Femur (tissue), 1 donor: ENCODE measurements around the gene PNMA8B.

ENCODE experiments used
- DNase-seq: peaks from one replicate; pipeline ENCODE4 v3.0.0-alpha.2; 2017

PNMA8B gene

DNA sequence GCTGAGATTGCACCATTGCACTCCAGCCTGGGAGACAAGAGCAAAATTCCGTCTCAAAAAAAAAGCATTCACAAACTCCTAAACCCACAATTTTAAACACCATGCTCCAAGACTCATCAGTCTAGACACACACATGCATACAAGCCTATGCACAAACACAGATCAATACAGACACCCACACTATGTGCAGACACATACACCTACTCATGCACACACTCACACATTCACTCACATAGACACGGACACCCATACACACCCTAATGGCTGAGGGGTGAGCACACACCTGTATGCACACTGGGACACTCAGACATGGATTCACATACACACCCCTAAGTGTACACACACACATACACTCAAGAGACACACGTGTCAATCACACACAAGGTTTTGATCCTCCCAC, 9.3 kb downstream of the PNMA8B start:
- DNase-seq, result no peak

DNA sequence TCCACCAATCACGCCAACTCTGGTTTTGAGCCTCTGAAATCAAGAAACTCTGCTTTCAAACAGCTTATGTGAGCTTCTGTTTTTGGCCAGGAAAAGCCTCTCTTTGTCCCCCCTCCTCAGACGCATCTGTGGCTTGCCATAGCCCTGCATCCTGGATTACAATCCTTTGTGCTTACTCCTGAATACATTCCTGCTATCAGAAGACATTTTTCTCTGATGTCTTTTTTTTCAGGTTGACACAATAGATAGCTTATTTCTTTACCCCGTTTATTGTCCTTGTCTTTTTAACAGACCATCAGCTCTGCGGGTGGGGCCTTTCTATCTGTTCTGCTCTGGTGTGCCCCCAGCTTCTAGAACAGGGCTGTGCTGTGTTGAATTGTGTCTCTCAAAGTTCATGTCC, 11.0 kb downstream of the PNMA8B start:
- DNase-seq, result no peak

DNA sequence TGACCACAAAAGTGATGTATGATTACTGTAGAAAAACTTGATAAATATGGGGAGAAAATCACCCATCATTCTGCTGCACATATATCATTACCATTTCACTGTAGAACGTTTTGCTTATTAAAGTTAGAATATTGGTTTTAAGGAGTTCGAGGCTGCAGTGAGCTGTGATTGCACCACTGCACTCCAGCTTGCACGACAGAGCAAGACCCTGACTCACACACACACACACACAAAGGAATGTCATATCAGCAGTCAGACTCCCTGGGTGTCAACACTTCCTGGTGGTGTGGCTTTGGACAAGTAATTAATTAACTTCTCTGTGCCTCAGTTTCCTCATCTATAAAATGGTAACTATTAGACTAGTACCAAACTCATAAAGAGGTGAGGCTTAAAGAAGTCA, 13.0 kb downstream of the PNMA8B start:
- no peak for DNase-seq

DNA sequence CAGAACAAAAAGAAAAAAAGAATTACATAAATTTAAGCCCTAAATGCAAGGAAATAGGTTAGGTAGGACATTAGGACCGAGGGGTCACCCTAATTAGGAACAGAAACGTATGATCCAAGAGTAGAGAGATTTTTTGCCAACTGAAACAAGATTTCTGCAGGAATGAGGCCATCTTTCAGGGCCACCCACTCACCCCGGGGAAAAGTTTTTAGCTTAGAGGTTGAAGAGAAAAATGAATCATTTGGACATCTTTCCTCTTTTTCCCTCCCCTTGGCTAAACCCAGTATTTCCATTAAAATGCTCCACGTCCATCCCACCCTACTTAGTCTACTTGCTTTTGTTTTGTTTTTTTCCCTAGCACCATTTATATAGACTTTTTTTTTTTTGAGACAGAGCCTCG, 13.7 kb downstream of the PNMA8B start:
- DNase-seq, result peak; percentile 80

DNA sequence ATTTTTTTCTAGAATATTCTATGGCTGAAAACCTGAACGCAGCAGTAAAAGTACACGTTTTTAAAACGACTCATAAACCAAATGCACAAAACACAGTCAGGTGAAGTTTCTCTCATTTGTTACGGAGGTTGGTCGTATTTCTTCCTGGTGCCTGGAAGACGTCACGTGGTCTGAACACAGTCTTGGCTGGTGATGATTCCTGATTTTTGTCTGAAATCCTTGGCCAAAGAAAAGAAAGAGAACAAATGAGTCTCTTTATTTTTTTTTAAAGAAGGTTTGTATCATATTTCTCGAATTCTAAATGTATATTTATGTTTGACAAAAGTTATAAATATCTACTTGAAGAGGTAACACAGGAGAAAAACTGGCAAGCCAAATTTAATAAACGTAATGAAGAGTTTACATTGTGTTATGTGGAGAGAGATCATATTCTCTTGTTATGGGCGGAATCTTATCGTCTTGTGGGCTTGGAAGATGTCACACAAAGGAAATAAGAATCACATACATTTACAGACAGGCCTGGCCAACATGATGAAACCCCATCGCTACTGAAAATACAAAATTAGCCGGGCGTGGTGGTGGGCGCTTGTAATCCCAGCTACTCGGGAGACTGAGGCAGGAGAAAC, 14.3 kb downstream of the PNMA8B start:
- DNase-seq, result no peak

DNA sequence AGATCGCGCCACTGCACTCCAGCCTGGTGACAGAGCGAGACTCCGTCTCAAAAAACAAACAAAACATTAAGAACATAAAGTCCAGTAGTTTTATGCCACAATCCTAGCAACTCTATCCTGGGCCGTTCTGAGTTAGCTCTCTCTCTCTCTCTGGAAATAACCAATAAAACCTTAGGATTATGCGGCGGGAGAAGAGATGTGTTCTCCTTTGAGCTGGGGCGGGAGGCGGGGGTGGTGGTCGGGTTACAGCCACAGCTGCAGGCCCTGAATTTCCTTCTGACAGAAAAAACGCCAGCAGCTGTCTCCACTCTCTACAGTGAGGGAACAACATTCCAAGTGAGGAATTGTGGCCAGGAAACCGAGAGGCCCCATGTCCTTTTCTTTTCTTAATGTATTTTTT, 15.3 kb downstream of the PNMA8B start:
- DNase-seq, result peak; percentile 95

DNA sequence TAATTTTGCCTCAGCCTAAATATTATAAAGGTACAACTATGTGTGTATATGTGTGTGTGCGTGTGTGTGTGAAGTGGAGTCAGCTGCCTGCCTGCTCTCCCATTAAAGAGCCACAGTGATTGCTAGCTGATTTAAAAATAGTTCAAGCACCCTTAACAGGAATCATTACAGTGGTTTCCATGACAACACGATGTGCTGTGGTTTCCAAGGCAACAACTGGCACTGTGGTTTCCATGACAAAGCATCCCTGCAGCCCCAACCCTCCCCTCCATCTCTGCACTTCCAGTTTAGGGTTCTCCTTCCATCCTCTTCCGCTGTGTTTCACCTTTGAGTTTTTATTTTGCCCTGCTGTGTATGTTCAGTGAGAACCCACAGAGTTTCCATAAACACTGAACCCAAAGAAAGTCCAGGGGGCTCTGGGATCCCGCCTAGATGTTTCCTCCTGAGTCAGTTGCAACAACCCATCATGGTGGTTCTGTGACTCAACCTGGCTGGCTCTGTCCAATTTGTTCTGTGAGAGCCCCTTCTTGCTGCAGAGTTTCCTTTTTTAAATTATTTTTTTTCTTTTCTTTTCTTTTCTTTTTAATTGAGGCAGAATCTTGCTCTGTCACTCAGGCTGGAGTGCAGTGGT, 17.2 kb downstream of the PNMA8B start:
- peak; percentile 74 for DNase-seq

DNA sequence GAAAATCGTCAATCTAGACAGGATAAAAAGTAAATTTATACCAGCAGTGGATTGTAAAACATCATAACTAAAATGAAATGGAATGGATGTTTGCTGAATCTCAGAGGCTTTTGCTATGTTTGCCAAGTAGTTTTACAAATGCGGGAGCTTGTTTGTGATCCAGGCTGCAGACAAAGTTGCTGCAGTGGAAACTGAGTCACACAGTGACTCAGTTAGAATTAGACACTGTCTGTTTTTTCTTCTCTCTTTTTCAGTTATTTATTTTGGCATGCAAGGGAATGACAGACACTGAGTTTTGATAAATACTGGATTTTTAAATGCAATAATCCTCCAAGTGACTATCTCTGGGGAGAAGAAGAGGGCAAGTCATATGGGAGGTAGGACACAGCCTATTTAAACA, 19.7 kb downstream of the PNMA8B start:
- no peak for DNase-seq

DNA sequence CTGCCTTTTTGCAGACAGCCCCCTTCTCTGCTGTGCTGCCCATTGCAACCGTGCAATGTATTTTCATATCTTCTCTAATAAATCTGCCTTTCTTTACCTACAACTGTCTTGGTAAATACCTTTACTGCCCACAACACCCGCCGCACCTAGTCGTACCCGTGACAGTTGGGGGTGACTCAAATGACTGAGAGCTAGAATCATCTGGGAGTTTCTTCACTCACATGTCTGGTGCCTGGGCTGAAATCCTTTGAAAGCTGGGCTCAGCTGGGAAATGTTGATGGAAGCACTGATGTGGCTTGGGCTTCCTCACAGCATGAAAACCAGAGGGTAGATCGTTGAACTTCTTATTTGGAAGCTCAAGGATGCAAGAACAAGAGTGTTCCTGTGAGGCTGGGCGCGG, 21.5 kb downstream of the PNMA8B start:
- no peak for DNase-seq

DNA sequence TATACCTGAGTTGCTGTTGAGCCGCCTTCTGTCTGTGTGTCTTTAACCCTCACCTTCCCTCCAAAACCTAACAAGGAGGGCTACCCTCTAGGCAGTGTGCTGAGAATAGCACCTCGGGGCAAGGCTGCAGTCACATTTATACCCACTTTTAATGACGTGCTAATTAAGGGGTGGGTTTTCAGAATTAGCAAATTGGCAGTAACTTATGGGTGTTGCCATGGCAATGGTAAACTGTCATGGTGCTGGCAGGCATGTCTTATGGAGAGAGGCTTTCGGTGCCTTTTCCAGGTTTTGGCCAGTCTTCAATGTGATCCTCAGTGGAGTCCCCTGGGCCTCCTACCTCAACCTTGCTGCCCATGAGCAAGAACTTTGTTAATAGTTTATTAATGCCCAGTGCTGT, 23.1 kb downstream of the PNMA8B start:
- no peak for DNase-seq

DNA sequence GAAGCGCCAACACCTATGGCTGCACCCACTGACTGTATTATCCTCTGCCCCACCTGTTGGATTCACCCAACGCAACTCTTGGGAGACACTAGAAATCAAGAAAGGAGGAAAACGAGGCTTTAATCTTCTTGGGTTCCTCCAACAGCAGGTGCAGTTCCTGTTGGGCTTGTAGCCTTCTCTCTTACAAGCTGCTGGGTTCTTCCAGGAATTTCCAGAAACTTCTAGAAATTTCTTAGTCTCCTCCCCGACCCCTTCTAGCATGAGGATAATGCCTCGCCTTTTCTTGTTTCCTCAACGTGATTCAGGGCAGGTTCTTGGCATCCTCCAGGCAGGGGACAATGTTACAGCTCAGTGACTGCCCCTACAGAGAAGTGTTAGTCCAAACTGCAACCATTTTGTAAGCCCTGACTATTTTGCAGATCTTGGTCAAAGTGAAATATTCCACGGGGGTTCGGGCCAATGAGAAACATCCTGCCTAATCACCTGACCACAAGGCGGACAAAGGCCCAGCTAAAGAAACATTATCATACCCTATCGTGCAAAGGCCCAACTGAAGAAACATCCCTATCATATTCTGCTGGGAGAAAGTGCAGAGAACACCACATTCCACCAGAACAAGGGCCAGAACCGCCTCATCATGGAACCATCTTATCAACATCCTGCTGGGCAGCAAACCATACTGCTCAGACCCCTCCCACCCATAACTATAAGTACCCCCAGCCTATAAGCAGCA, 23.7 kb downstream of the PNMA8B start:
- no peak for DNase-seq

DNA sequence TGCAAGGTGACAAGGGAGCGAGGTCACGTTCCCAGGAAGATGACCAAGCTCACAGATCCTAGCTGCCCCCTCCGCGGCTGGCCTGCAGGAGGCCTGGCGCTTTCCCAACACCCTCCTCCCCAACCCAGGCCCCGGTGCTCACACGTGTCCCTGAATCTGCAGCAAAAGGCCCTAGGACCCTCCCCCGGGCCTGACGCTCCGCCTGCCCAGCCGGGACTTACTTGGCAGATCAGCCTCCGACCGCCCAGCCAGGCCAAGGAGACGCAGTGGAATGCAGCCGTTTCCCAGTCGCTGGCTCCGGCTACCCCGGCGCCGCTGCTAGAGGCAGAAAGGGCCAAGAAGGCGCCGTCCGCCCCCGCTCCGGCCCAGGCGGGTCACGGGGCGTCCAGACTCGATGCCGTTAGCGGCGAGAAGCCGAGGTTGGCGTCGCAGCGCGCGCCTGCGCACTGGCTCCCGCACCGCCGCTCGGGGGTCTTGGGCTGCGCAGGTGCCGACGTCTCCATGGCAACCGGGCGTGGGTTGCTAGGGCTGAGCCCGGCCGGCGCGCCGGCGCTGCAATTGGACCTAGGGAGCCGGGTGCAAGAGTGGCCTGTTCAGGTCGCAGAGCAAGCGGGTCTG, 24.4 kb downstream of the PNMA8B start, which contains the start of gene PNMA8A:
Gene PNMA8A, minus strand, starts transcription at position 448 of the 618 bp plus-strand sequence. CDS start 528 bp downstream, outside the sequence.
- DNase-seq, result peak; percentile 92

DNA sequence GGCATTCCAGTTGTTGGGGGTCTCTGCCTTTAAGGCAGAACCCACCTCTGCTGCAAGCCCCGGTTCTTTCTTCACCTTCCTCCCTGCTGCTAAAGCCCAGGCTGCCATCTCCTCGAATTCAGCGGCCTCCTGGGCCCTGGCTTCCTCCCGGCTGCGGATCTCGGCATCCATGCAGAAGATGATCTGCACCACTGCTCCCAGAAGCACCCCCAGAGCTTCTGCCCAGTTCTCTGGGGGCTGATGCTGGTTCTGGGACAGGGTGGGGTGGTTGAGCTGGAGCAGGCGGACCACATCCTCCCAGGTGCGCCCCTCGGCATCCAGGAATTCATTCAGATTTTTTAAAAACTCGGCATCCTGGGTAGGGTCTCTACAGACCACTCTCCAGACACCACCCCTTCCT, 25.3 kb downstream of the PNMA8B start:
- DNase-seq, result no peak

DNA sequence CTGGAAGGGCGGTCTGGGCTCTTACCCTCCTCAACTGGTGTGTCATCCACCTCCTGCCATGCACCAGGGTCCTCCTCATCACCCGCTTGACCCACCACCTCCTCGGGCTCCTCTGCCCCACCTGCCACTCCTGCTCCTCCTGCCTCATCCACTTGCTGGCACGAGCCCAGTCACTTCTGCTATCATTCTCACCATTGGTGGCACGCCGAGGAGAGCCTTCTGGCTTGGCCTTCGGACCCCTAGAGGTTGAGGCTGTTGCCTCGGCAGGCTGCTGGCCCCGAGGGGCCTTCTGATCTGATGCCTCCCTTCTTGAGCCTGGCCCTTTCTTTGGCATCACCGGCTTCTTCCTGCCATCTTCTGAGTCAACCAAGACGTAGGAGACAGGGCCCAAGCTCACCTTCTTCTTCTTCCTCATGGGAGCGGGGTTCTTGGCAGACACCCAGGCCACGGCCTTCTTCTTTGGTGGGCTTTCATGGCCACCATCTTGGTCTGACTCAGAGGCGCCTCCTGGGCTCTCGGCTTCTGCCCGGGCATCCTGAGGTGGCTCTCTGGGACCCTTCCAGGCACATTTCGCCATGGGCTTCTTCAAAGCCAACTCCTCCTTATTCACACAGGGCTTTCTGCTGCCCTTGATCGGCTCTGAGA, 26.0 kb downstream of the PNMA8B start:
- DNase-seq, result no peak

DNA sequence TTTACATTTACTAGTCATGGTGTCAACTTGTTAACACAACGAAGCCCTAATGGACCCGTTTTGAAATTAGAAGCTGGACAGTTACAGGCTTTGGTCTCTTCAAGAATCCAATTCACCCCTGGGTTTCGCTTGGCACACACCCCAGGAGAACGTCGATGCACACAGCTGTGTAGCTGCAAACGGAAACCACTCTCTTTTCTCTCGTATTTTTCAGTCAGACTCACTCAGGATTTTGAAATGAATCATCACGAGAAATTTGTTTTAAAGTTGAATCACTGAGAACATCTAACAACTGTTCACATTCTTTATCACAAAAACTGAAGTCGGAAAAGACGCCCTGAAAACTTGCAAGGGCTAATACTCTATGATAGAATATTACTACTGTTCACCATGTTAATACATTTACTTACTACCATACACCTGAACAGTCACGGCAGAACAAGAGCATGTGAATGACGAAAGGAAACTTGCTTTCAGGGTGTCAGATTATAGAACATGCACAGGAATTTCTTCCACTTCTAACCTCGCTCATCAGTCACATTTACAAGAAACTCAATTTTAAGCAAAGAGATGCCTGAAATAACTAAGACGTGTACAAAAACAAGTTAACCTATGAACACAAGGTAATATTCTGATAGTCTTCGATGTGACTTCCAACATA, 29.0 kb downstream of the PNMA8B start:
- DNase-seq, result peak; percentile 78

DNA sequence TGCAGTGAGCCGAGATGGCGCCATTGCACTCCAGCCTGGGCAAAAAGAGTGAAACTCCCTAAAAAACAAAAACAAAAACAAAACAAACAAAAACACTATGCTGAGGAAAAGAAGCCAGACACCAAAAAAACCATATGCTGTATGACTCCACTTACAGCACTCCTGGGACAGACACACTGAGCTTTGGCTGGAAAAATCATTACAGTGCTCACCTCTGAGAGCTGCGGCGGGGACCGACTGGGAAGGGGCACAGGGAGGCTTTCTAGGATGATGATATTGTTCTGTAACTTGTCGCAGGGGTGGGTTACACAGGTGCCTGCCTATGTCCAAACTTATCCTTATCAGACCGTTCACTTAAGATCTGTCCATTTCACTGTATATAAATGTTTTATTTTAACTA, 32.2 kb downstream of the PNMA8B start:
- no peak for DNase-seq

DNA sequence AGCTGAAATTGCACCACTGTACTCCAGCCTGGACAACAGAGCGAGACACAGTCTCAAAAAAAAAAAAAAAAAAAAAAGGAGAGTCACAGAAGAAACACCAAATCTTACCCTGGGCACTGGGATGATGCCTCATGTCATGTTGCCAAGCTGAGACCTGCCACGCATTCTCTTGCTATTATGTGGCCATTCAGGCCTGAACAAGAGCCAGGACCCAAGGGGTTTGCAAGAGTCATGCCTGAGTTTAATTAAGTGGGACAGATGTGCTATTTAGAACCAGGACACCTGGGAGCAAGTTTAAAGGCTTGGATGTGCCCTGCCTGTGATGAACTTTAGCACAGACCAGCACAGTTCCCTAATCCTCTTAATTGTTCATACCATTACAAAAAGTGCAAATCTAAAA, 34.1 kb downstream of the PNMA8B start:
- DNase-seq, result no peak

DNA sequence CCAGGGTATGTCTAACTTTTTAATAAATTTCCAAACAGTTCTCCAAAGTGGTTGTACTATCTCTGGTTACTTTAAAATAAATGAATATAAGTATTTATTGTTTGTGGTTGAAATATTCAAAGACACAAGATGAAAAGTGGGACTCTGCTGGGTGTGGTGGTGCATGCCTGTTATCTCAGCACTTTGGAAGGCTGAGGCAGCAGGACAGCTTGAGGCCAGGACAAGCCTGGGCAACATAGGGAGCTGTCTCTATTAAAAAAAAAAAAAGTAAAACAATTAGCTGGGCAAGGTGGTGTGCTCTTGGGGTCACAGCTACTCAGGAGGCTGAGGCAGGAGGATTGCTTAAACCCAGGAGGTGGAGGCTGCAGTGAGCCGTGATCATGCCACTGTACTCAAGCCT, 34.7 kb downstream of the PNMA8B start:
- no peak for DNase-seq

DNA sequence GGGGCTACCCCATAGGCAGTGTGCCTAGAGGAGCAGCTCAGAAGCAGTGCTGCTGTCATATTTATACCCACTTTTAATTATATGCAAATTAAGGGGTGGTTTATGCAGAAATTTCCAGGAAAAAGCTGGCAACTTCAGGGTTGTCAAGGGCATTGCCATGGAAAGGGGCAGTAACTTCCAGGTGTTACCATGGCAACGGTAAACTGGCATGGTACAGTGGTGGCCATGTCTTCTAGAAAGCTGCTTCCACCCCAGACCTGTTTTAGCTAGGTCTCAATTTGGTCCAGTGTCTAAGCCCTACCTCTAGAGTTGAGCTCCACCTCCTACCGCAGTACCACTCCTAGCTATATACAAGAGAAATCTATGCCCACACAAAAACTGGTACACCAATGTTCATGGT, 35.6 kb downstream of the PNMA8B start:
- DNase-seq, result no peak

DNA sequence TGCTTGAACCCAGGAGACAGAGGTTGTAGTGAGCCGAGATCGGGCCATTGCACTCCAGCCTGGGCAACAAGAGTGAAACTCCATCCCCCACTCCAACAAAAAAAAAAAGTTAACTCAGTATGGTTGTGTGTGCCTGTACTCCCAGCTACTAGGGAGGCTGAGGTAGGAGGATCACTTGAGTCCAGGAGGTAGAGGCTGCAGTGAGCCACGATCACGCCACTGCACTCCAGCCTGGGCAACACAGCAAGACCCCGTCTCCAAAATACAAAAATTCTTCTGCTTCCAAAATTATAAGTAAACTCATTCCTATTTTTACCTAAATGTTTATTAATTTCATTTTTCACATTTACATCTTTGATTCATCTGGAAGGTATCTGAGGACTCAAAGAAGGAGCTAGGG, 38.7 kb downstream of the PNMA8B start:
- no peak for DNase-seq

DNA sequence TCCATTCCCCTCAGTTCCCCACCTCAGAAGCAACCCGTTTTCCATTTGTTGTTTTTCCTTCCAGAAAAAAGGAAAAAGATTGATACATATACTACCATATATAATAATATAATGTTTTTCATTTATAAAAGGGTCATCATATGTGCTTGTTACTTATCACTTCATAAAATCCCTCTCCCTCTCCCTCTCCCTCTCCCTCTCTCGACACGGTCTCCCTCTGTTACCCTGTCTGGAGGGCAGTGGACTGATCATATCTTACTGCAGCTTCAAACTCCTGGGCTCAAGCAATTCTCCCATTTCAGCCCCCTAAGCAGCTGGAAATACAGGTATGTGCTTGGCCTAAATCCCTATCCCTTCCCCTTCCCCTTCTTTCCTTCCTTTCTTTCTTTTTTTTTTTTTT, 41.4 kb downstream of the PNMA8B start:
- DNase-seq, result no peak

DNA sequence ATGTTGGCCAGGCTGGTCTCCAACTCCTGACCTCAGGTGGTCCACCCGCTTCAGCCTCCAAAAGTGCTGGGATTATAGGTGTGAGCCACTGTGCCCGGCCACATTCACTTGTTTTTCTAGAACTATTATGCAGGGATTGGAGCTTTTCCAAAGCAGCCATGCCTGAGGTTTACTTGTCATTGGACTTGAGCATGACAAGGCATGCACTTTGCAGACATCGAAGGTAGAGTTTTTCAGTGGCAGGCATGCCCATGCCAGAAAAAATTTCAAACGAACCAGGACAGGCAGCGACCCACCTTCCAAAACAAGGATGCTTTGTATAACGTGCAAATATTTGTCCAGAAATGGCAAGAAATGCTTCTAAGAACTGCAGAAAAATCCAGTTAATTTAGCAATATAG, 42.0 kb downstream of the PNMA8B start:
- DNase-seq, result no peak

DNA sequence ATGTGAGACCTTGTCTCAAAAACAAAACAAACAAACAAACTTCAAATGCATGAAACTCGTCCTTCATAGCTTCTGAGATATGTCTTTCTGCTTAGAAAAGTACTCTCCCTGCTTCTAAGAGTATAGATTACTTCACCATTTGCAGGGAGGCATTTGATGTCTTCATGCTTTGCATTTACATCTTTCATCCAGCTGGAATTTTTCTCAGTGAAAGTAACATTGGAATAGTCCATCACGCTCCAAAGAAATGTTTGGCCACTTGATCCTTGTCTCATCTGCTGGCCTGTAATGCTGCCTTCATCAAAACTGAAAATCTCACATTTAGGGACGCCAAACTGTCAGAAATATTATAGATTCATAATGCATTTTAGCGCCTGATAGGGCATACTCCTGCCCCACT, 43.5 kb downstream of the PNMA8B start:
- no peak for DNase-seq
